HG03460 (cell line): ENCODE data around the gene COL18A1.

Experiments
- ATAC-seq: cut with Tn5 transposase; IDR thresholded peaks from one replicate; pipeline ENCODE4 v1.9.1; 2021; ENCODE audit not compliant: unreplicated experiment

The COL18A1 gene

DNA sequence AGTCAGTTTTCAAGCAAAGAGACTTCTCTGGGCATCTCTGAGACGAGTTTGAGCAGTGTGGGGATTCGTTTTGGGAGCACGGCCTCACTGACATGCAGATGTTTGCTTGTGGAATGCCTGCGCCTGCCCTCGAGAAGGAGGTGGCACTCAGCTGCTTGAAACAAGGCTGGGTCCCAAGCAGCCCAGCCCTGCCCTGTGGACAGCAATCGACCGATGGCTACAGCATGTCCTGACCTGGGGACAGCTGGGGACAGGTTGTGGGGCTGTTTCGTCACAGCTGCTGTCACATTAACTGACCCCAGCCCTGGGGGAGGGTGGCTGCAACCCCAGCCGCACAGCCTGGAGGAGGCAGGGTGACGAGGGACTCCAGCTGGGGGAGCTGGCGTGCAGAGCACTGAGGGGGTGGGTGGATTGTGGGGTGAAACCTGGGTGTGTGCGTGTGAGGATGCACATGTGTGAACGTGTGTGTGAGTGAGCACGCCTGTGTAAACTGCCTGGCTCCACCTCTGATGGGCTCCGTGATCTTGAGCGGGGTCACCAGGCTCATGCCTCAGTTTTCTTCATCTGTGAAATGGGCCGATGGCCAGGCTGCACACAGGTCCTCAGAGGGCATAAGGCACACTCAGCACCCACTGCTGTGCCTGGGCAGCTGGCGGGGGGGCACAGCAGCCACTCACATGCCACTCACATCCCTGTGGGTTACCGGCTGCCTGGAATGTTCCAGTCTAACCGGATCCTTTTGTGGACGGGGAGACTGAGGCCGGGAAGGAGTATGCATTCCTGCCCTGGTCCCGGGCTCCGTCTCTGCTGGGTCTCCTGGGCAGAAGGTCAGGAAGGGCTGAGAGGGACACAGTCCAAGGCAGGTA, 49.3 kb downstream of the COL18A1 start:
- ATAC-seq = no peak

DNA sequence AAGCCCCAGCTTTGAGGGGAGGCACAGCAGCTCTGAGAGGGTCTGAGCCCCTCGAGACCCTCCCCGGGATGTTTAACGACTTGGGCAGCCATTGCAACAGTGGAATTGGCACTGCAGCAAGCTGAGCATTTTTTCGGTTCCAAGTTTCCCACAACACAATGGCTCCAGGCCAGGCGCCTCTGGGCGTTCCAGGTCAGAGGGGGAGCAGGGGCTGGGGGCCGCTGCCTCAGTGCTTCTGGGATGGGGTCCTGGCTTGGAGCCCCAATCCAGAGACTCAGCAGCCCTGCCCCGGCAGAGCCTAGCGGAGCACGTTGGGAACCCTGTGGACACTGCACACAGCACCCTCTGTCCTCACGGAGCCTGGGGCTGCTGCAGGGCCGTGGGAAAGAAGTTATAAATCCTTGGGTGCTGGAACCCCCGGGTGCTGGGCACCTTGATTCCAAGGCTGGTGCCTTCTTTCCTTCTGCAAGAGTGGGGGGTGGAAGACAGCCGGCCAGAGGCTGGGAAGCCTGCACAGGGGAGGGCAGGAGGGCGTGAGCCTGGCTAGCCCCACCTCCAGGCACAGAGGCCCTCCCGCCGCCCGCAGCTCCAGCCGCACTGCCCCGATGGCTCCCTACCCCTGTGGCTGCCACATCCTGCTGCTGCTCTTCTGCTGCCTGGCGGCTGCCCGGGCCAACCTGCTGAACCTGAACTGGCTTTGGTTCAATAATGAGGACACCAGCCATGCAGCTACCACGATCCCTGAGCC, 50.1 kb downstream of the COL18A1 start:
- no peak for ATAC-seq

DNA sequence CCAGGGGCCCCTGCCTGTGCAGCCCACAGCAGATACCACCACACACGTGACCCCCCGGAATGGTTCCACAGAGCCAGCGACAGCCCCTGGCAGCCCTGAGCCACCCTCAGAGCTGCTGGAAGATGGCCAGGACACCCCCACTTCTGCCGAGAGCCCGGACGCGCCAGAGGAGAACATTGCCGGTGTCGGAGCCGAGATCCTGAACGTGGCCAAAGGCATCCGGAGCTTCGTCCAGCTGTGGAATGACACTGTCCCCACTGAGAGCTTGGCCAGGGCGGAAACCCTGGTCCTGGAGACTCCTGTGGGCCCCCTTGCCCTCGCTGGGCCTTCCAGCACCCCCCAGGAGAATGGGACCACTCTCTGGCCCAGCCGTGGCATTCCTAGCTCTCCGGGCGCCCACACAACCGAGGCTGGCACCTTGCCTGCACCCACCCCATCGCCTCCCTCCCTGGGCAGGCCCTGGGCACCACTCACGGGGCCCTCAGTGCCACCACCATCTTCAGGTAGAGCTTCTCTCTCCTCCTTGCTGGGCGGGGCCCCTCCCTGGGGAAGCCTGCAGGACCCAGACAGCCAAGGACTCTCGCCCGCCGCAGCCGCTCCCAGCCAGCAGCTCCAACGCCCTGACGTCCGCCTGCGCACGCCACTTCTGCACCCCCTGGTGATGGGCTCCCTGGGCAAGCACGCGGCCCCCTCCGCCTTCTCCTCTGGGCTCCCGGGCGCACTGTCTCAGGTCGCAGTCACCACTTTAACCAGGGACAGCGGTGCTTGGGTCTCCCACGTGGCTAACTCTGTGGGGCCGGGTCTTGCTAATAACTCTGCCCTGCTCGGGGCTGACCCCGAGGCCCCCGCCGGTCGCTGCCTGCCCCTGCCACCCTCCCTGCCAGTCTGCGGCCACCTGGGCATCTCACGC, 51.0 kb downstream of the COL18A1 start:
- no peak for ATAC-seq

DNA sequence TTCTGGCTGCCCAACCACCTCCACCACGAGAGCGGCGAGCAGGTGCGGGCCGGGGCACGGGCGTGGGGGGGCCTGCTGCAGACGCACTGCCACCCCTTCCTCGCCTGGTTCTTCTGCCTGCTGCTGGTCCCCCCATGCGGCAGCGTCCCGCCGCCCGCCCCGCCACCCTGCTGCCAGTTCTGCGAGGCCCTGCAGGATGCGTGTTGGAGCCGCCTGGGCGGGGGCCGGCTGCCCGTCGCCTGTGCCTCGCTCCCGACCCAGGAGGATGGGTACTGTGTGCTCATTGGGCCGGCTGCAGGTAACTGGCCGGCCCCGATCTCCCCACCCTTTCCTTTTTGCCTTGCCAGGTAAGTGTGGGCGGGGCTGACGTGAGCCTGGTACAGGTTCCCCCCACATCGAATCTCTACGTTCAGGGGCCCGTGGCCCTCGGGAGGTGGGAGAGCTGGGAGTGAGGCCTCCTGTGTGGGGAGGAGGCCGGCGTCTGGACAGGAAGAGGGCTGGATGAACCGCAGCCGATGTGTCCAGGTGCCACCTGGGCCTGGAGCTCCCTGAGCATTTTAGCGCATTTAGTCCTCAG, 51.7 kb downstream of the COL18A1 start:
- ATAC-seq = no peak

DNA sequence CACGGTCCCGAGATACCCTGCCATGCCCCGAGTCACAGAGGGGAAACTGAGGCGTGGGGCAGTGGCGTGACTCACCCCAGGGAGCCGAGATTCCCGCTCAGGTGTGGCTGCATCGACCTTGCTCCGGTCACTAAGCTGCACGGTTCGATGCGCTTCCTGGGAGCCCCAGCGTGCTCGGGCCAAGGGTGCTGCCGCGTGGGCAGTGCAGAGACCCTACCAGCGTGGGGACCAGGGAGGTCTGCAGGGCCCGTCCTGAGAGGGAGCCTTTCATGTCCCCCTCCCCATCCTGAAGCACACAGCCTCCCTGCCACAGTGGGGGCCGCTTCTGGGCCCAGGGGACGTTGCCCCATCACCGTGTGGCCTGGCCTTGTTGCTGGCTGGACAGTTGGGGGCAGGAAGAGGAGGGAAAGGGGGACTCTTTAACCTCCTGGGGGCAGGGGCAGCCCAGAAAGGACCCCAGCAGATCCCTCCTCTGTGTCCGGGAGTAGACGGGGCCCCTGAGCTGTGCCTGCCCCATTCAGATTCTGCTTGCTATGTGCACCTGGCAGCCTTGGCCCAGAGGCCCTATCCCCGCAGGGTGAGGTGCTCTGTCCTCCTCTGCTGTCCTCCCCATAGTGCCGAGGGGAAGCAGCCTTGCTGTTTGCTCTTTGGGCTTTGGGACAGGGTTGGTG, 52.3 kb downstream of the COL18A1 start:
- ATAC-seq = no peak

DNA sequence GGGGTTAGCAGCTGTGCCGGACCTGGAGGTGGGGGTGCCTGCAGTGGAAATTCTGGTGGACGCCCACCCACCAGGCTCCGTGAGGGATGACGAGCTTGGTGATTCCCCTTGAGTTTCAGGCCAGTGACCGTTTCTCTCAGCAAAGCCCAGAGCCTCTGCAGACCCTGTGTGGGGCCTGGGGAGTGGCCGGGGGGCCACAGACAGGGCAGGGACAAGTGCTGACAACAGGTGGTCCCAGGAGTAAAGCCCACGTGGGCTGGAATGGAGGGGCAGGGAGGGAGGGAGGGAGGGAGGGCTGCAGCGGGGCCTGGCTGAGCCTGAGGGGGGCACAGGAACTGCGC, 52.8 kb downstream of the COL18A1 start:
- no peak for ATAC-seq

DNA sequence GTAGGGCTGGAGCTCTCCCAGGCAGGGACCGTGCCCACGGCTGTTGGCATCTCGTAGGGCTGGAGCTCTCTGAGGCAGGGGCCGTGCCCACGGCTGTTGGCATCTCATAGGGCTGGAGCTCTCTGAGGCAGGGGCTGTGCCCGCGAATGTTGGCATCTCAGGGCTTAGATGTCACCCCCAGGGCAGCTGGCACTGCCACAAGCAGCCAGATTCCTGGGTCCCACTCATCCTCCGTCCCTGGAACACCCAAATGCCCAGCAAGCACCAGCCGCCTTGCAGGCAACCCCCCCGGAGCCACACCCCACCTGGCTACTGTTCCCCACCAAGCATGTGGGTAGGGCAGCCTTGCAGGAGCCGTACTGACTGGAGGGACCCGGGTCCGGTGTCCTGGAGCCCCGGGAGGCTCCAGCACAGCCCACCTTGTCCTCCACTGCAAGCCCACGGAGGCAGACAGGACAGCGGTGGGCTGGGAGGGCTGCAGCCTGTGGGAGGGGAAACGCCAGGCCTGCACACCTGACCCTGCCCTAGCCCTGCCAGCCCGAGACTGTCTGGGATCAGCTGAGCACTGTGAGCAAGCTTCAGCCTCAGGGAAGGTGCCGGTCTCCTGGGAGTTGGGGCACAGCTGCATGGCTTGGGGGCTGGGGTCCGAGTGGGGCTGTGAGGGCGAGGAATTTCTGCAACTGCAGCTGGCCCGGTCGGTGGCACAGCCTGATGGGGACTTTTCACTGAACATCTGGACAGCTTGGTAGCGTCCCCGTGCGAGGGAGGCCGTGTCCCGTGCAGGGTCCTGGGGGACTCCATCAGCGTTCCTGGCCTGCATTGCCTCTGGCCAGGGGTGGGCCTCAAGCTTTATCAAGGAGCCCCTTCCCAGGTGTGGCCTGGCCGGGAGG, 53.6 kb downstream of the COL18A1 start:
- no peak for ATAC-seq

DNA sequence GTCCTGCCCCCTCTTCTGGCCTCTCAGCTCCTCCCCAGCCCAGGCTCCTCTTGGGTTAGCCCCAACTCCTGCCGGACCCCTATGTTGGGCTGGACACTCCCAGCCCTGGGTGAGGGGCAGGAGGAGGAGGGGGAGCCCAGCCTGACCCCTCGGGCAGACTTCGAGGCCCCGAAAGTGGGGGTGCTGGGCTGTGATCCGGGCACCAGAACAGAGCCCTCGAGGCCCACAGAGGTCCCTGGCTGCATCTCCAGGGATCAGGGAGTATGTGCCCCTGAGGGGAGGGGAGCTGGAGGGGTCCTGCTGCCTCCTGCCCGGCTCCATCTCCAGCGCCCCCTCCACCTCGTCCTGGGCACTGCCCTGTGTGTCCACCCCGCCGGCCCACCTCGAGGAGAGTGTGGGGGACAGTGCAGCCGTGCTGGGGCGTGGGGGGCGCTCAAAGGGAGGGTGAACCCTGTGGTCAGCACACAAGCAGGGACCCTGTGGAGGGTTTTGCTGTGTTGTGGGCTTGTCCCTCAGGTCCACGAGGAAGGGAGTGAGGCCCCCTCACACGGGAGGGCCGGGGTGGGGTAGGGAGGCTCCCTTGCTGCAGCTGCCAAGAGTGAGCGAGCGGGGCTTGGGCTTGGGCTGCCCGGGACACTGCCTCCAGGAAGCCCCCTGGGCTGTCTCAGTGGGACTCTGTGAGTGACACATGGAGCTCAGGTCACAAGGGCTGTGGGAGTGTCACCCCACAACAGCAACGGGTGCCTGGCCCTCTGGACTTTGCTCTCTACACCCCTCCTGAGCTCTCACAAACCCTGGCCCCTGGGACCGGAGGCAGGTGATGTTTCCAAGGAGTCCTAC, 54.4 kb downstream of the COL18A1 start:
- ATAC-seq = no peak

DNA sequence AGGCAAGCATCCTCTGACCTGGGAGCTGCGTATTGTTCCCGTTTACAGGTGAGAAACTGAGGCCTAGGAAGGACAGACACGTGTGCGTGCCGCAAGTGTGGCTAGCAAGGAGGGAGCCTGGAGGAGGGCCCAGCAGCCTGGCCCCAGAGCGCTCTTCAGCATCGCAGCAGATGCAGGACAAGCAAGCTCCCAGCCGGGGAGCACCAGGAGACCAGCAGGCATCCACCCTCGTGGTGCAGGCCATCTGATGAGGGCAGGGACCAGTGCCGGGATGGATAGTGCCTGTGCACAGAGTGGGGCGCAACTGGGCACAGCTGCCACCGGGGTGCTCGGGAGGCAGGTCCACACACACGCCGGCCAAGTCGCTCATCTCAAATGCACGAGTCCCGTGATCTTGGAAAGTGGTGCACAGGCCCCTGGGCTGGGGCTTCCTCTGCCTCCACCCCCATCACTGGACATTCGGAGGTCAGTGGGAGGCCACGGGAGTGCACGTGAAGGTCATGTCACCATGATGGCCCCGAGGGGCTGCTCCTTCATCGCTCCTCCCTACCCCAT, 55.1 kb downstream of the COL18A1 start:
- no peak for ATAC-seq

DNA sequence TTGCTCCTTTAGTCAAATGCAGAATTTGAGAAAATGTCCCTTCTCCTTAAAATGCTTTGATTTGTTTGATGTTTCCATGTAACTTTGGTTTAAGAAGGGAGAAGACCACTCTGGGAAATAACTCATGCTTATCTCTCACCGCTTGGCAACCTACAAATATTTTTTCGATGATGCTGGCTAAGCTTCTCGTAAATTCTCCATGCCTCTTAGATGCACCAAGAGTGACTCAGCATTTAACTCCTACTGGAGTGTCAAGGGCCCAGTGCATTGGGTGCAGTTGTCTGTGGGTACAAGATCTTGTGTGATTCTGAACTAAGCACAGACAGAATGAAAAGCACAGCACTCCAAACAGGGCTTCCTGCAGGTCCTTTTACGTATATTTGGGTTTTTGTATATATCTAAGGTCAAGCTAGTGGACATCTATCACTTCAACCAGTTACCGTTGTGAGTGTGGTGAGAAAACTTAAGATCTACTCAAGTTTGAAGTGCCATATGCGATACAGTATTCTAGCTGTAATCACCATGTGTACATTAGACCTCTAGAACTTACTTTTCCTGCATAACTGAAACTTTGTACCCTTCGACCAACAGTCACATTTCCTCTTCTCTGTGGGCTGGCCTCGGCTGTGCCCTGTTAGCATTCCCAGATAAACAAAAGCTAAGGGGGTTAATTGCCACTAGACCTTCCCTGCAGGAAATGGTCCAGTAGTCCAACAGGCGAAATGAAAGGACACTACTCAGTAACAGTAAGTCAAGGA, 55.8 kb downstream of the COL18A1 start:
- no peak for ATAC-seq

DNA sequence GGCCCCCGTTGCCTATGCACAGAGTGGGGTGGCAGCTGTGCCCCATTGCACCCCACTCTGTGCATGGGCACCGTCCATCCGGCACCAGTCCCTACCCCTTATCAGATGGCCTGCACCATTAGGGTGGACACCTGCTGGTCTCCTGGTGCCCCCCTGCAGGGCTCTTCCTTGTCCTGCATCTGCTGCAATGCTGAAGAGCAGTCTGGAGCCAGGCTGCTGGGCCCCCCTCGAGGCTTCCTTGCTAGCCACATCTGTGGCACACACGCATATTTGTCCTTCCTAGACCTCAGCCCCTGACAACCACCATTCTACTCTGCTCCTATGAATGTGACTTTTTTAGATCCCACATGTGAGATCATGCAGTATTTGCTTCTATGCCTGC, 56.4 kb downstream of the COL18A1 start:
- no peak for ATAC-seq

DNA sequence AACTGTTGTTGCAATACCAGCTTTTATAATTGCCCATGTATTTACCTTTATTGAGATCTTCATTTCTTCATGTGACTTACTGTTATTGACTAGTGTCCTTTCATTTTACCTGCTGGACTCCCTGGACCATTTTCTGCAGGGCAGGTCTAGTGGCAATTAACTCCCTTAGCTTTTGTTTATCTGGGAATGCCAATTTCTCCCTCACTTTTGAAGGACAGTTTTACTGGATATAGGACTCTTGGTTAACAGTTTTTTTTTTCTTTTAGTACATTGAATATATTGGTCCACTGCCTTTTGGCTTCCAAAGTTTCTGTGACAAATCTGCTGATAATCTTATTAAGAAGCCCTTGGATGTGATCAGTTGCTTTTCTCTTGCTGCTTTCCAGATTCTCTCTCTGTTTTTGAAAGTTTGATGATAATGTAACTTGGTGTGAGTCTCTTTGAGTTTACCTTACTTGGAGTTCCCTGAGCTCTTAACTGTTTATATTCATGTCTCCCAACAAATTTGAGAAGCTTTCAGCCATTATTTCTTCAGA, 56.9 kb downstream of the COL18A1 start:
- ATAC-seq = no peak

DNA sequence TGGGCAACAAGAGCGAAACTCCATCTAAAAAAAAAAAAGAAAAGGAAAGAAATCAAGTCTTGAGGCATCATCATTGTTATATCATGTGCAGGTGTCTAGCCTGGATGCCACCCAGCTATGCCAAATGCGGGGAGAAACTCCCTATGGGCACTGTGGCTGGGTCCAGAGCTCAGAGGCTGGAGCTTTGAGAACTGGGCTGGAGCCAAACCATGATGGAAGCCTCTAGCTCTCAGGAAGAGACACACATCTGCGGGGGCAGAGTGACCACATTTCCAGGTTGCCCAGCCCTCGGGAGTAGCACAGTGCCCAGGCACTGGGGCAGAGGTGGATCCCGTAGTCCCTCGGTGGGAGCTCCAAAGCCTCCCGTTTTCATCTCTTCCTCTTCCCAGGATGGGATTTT, 58.9 kb downstream of the COL18A1 start:
- no peak for ATAC-seq

DNA sequence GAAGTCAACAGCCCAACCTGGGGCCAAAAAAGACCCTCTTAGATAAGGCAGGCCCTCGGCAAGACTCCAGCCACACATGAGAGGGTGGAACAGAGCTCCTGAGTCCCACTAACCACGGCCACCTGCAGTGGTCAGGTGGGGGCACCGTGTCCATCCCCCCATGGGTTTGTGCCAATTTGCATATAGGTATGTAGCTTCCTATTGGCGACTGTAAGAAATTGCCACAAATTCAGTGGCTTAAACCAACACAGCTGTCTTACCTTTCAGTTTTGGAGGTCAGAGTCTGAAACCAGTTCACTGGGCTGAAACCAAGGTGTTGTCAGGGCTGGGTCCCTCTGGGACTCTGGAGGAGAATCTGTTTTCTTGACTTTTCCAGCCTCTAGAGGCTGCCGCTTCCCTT, 59.3 kb downstream of the COL18A1 start:
- no peak for ATAC-seq

DNA sequence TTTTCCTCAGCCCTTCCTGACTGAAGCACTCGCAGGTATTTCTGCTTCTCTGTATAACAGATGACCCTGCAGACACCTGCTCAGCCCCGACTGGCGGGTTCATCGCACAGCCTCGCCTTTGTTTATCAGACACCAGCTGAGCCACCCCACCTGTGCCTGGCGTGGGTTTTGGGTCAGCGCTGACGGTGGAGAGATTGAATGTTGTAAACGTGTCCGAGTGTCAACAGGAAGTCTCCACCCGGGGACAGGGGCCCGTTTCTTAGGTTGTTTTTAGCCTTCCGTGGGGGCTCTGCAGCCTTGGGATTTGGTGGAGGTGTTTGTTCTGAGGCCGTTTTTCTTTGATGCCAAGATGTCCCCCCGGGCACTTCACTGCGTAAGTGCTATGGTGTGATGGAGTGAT, 60.1 kb downstream of the COL18A1 start:
- ATAC-seq = no peak

DNA sequence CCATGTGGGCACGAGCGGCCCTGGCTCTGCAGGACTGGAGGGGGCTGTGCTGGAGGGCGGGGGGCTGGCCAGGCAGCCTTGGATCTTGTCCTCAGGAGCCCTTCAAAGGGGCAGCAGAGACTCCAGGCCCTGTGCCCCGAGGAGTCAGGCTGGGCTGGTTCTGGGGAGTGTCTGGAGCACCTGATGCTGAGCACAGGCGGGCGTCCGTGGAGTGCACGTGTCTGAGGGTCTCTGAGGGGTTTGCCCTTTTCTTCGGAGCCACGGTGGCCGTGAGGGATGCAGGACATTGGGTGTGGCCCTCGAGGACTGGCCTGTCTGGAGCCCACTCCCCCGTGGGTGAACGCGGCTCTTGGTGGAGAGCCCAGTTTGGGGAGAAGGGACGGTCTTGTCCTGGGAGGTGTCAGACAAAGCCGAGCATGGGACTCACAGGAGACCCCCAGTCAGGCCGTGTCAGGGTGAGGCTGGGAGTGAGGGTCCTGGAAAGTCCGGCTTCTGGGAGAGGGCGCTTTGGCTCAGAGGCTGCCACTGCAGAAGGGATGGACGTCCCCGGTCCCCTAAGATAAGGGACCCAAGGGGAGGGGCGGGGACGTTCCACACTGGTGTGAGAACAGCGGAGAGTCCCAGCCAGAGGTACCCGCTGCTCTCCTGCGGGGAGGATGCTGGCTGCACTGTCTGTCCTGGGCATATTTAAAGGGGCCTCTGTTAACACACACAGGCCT, 60.8 kb downstream of the COL18A1 start:
- ATAC-seq = no peak
